Neural progenitor cell (in vitro differentiated cells): ENCODE data around the gene LPCAT2.

Source experiments
- EZH2 ChIP-seq: fragments of 200-600 bp; sonication (generic); IDR thresholded peaks from 2 replicates; pipeline ENCODE4 v1.6.1; 2017; ENCODE audit warnings: antibody characterized with exemption, mild to moderate bottlenecking, moderate library complexity
- EZH2phosphoT487 ChIP-seq: fragments of 200-600 bp; sonication (generic); IDR thresholded peaks from 2 replicates; pipeline ENCODE4 v1.6.1; 2017; ENCODE audit warnings: antibody characterized with exemption
- TF ChIP-seq, protein P1 (sequence below): fragments of 200-600 bp; sonication (generic); IDR thresholded peaks from 2 replicates; pipeline ENCODE4 v1.5.1; 2017; ENCODE audit warnings: antibody characterized with exemption, mild to moderate bottlenecking

DNA sequence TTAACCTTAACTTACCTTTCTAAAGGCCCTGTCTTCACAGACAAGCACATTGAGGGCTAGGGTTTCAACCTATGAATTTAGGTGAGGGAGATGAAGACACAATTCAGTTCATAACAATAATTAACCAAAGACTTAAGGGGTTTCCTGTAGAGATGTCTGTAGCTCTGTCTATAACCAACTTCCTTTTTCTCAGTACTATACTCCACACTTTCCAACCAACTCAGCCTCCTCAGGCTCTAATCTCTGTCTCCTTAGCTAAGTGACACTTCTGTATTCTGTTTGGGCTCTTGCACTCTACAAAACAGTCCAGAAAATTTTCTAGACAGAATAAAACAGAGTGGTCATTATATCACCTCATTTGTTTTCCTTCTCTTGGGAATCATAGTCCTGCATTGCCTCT lies 83.4 kb downstream of the LPCAT2 start:
- TF ChIP-seq, protein P1, sequence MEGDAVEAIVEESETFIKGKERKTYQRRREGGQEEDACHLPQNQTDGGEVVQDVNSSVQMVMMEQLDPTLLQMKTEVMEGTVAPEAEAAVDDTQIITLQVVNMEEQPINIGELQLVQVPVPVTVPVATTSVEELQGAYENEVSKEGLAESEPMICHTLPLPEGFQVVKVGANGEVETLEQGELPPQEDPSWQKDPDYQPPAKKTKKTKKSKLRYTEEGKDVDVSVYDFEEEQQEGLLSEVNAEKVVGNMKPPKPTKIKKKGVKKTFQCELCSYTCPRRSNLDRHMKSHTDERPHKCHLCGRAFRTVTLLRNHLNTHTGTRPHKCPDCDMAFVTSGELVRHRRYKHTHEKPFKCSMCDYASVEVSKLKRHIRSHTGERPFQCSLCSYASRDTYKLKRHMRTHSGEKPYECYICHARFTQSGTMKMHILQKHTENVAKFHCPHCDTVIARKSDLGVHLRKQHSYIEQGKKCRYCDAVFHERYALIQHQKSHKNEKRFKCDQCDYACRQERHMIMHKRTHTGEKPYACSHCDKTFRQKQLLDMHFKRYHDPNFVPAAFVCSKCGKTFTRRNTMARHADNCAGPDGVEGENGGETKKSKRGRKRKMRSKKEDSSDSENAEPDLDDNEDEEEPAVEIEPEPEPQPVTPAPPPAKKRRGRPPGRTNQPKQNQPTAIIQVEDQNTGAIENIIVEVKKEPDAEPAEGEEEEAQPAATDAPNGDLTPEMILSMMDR: no peak
- TF ChIP-seq EZH2 (no peak), EZH2phosphoT487 (no peak)
